Caco-2 (cell line): Measurements from ENCODE around the gene RGS2. TPM values are rescaled to one million over a fixed set of nuclear protein-coding genes. Genes with fewer than 3 reads are reported as not detected.

Experiments
- BruUV-seq: library from RNA; stranded (reverse); fragments of 400-500 nt; replicated peaks from 2 replicates; lab custom pipeline; 2021; lab: Mats Ljungman, UMichigan
- CTCF ChIA-PET: fragments of 300-600 bp; sonication (Branson Sonifier 250); formaldehyde crosslinking; loops from one replicate; lab custom pipeline; 2022; ENCODE audit warnings: antibody characterized with exemption; lab: Charles Lee
- POLR2A ChIA-PET: fragments of 300-600 bp; sonication (Branson Sonifier 250); formaldehyde crosslinking; loops from one replicate; lab custom pipeline; 2022; ENCODE audit warnings: antibody characterized with exemption; lab: Charles Lee
- DNase-seq, 2 experiments: peaks; one replicate each; pipeline versions ENCODE4 v3.0.0 to v3.0.0-alpha.2; 2020 to 2022
- H3K27me3 ChIP-seq: replicated peaks from 2 replicates; pipeline ENCODE4 v1.6.0; 2011; ENCODE audit warnings: low read length; ENCODE audit not compliant: control insufficient read depth, insufficient read depth
- H3K36me3 ChIP-seq: 2 replicates; pipeline ENCODE4 v1.5.1; 2011; ENCODE audit warnings: low read length; ENCODE audit not compliant: control insufficient read depth, insufficient read depth
- H3K4me1 ChIP-seq: fragments of 250-450 bp; sonication (Bioruptor Pico); 2 replicates; pipeline ENCODE4 v1.5.1; 2020; ENCODE audit warnings: mild to moderate bottlenecking
- H3K4me3 ChIP-seq: 2 replicates; pipeline ENCODE4 v1.5.1; 2011; ENCODE audit warnings: low read depth, mild to moderate bottlenecking, control low read depth, low read length
- H3K9me3 ChIP-seq: fragments of 250-450 bp; sonication (Bioruptor Pico); 2 replicates; pipeline ENCODE4 v1.5.1; 2020; ENCODE audit warnings: mild to moderate bottlenecking, moderate library complexity
- H3K27ac Mint-ChIP-seq: one replicate; pipeline ENCODE4 v1.8.0; 2022; ENCODE audit warnings: mixed read lengths; ENCODE audit not compliant: unreplicated experiment
- H3K27me3 Mint-ChIP-seq: one replicate; pipeline ENCODE4 v1.8.0; 2022; ENCODE audit warnings: mixed read lengths; ENCODE audit not compliant: insufficient read depth, unreplicated experiment
- H3K36me3 Mint-ChIP-seq: one replicate; pipeline ENCODE4 v1.8.0; 2022; ENCODE audit warnings: mild to moderate bottlenecking, mixed read lengths; ENCODE audit not compliant: insufficient read depth, unreplicated experiment
- H3K4me1 Mint-ChIP-seq: one replicate; pipeline ENCODE4 v1.8.0; 2022; ENCODE audit warnings: low read depth, mixed read lengths; ENCODE audit not compliant: unreplicated experiment
- H3K4me3 Mint-ChIP-seq: one replicate; pipeline ENCODE4 v1.8.0; 2022; ENCODE audit warnings: mild to moderate bottlenecking, moderate library complexity, mixed read lengths; ENCODE audit not compliant: unreplicated experiment
- H3K9me3 Mint-ChIP-seq: one replicate; pipeline ENCODE4 v1.8.0; 2022; ENCODE audit warnings: mixed read lengths; ENCODE audit not compliant: unreplicated experiment
- intact Hi-C: fragments of 100-400 bp; cut with micrococcal nuclease; formaldehyde crosslinking; loops from one replicate; pipeline ENCODE4 v1.10.0; 2022; ENCODE audit not compliant: unreplicated experiment
- total RNA-seq: library from RNA; stranded (reverse); gene quantifications from 2 replicates; pipeline ENCODE4 v1.2.3, GENCODE V29; 2022
- TF ChIP-seq, protein P1 (sequence below), 2 experiments: fragments of 200-600 bp in 1 of 2; IDR thresholded peaks; 1 replicate in 1 of 2; 2 replicates in 1 of 2; pipeline versions ENCODE4 v1.5.1 to v1.8.0; 2011 to 2022; ENCODE audit warnings: antibody characterized with exemption in 1 of 2, control low read depth in 1 of 2, inconsistent platforms in 1 of 2, low read depth in 1 of 2, low read length in 1 of 2, mild to moderate bottlenecking in 1 of 2, moderate library complexity in 1 of 2; ENCODE audit not compliant: insufficient read depth in 1 of 2, severe bottlenecking in 1 of 2, unreplicated experiment in 1 of 2

Gene RGS2
- total RNA-seq, 1 experiment from 2014 or later: 5.1 TPM

DNA sequence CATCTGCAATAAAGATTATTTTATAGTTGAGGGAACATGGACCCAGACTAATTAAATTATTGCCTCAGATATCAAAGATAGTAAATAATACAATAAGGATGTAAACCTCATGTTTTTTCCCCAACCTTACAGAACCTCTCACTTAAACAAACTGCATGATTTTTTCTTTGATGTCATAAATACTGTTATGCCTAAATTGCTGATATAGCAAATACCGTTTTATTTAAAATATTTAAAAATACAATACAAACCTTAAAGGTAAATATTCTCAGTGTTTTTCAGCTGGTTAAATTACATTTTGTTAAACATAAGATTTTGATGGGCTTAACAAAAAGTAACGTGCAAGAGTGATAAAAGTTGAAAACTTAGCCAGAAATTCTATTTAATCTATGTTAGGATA, 24.4 kb upstream of the RGS2 start:
- no peaks in the 10 kb centered on the region for H3K4me1 ChIP-seq
- H3K9me3 ChIP-seq: no peaks in the 10 kb centered on the region
- H3K4me3 ChIP-seq: no peak overlapping the region
- peaks cover 11% of the 10 kb centered on the region for H3K9me3 Mint-ChIP-seq
- intact Hi-C loops: no loop called here
- POLR2A ChIA-PET: no interaction called here
- no peaks in the 10 kb centered on the region for H3K36me3 ChIP-seq
- no peaks in the 10 kb centered on the region for H3K36me3 Mint-ChIP-seq
- H3K27me3 Mint-ChIP-seq: peaks cover 3% of the 10 kb centered on the region
- TF ChIP-seq, protein P1, sequence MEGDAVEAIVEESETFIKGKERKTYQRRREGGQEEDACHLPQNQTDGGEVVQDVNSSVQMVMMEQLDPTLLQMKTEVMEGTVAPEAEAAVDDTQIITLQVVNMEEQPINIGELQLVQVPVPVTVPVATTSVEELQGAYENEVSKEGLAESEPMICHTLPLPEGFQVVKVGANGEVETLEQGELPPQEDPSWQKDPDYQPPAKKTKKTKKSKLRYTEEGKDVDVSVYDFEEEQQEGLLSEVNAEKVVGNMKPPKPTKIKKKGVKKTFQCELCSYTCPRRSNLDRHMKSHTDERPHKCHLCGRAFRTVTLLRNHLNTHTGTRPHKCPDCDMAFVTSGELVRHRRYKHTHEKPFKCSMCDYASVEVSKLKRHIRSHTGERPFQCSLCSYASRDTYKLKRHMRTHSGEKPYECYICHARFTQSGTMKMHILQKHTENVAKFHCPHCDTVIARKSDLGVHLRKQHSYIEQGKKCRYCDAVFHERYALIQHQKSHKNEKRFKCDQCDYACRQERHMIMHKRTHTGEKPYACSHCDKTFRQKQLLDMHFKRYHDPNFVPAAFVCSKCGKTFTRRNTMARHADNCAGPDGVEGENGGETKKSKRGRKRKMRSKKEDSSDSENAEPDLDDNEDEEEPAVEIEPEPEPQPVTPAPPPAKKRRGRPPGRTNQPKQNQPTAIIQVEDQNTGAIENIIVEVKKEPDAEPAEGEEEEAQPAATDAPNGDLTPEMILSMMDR (IDR thresholded peaks at IDR 0.05; ENCODE audit: insufficient read depth in 1 of 2, low read depth in 1 of 2, low read length in 1 of 2, severe bottlenecking in 1 of 2, unreplicated experiment in 1 of 2): no peak
- no peaks in the 10 kb centered on the region for H3K27me3 ChIP-seq
- H3K4me1 Mint-ChIP-seq: no peaks in the 10 kb centered on the region
- no peak overlapping the region for H3K4me3 Mint-ChIP-seq
- DNase-seq: no peak
- no peak overlapping the region for H3K27ac Mint-ChIP-seq
- CTCF ChIA-PET: no interaction called here
- BruUV-seq: no TSS peak

DNA sequence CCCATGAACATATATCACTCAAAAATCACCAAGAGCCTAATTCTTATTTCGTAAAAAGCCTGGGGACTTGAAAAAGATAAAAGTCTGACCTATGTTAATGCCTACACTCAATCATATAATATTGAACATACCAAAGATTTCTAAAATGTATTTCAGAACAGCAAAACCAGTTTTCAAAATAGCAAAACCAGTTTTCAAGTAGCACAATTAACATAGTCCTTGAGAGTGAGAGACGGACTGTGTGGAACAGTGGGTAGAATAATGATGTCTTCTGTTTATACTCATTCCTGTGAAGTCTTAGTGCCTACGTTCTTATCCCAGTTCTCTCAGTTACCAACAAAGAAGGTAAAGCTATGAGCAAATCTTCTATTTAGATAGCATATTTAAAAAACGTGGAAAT, 22.3 kb upstream of the RGS2 start:
- H3K36me3 Mint-ChIP-seq: no peaks in the 10 kb centered on the region
- H3K9me3 Mint-ChIP-seq: peaks cover 5% of the 10 kb centered on the region
- peaks cover 2% of the 10 kb centered on the region for H3K27me3 Mint-ChIP-seq
- no peak overlapping the region for H3K4me3 ChIP-seq
- BruUV-seq: no TSS peak
- no peak for DNase-seq
- no peaks in the 10 kb centered on the region for H3K9me3 ChIP-seq
- H3K36me3 ChIP-seq: no peaks in the 10 kb centered on the region
- H3K4me1 Mint-ChIP-seq: no peaks in the 10 kb centered on the region
- H3K27ac Mint-ChIP-seq: no peak overlapping the region
- H3K27me3 ChIP-seq: no peaks in the 10 kb centered on the region
- CTCF ChIA-PET: no interaction called here
- TF ChIP-seq, protein P1 (IDR thresholded peaks at IDR 0.05; ENCODE audit: insufficient read depth in 1 of 2, low read depth in 1 of 2, low read length in 1 of 2, severe bottlenecking in 1 of 2, unreplicated experiment in 1 of 2): no peak
- H3K4me3 Mint-ChIP-seq: no peak overlapping the region
- intact Hi-C loops: no loop called here
- no peaks in the 10 kb centered on the region for H3K4me1 ChIP-seq
- POLR2A ChIA-PET: no interaction called here

DNA sequence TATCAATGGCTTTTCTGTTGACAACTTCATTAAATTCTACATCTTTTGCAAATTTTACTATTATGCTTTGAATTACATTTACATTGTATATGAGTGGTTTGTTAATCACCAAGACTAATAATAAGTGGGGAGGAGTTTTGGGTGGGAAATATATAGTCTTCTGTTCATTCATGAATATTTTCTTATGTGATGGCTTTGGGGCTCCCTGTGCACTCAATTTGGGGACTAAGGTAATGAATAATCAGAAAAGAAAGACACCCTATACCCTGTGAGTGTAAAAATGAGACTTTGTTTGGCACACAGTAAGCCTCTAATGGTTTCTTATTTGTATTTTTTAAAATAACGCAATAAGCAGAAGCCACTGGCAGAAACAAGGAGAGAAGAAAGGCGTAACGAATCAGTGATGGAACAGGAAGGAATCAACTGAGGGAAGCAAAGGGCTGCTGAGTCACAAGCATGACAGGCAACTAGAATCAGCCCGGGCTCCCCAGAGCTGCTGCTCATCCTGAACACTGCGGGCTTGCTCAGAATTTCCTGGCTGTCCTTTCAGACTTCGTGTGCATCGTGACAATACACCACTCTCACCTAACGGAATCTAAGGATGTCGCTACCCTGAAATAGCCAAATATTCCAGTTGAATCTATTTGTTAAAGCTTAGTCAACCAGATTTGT, 20.8 kb upstream of the RGS2 start:
- DNase-seq: no peak
- intact Hi-C loops: no loop called here
- Histone ChIP-seq H3K4me3 (no peak overlapping the region), H3K9me3 (no peaks in the 10 kb centered on the region), H3K4me1 (no peaks in the 10 kb centered on the region), H3K27me3 (no peaks in the 10 kb centered on the region), H3K36me3 (no peaks in the 10 kb centered on the region)
- POLR2A ChIA-PET: no interaction called here
- H3K27ac Mint-ChIP-seq: no peak overlapping the region
- no peak overlapping the region for H3K4me3 Mint-ChIP-seq
- H3K36me3 Mint-ChIP-seq: no peaks in the 10 kb centered on the region
- no peaks in the 10 kb centered on the region for H3K27me3 Mint-ChIP-seq
- BruUV-seq: no TSS peak
- CTCF ChIA-PET: no interaction called here
- TF ChIP-seq, protein P1 (IDR thresholded peaks at IDR 0.05; ENCODE audit: insufficient read depth in 1 of 2, low read depth in 1 of 2, low read length in 1 of 2, severe bottlenecking in 1 of 2, unreplicated experiment in 1 of 2): no peak
- H3K9me3 Mint-ChIP-seq: no peaks in the 10 kb centered on the region
- H3K4me1 Mint-ChIP-seq: no peaks in the 10 kb centered on the region
